ENCODE measurements around the gene FHOD1.

The FHOD1 gene

DNA sequence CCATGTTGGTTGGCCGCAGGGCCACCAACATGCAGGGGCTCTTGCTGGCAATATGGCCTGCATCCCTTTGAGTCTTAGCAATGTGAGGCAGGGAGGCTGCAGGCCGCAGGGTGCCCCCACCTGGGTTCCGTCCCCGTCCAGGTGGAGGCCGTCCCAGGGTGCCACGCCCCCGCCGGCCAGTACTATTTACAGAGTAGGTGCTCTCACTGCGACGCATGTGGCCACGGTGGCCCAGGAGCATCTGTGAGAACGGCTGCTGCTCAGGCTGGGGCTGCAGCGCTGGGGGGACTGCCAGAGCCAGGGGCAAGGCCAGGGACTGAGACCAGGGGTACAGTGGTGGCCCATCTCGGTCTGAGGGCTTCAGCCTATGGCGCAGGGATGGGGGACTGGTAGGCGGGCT lies 67.1 kb downstream of the FHOD1 start:
- no peak for DNase-seq (ENCODE audit: low read depth)
- H3K4me3 ChIP-seq (ENCODE audit: low read depth, low read length) = no peak overlapping the region
- no peak for TF ChIP-seq CTCF (IDR thresholded peaks at IDR 0.05; ENCODE audit: low read depth, low read length, missing control alignments)

- no peak overlapping the region for H3K4me3 ChIP-seq (ENCODE audit: low read depth, low read length)
- peak; percentile 28 for TF ChIP-seq CTCF (IDR thresholded peaks at IDR 0.05; ENCODE audit: low read depth, low read length, missing control alignments)
- DNase-seq (ENCODE audit: low read depth) = no peak
These were observed 67.7 kb downstream of the FHOD1 start for GRCh38 chr16:67179421-67180080.
